ENCODE data around the gene SNCB.

SNCB gene

DNA sequence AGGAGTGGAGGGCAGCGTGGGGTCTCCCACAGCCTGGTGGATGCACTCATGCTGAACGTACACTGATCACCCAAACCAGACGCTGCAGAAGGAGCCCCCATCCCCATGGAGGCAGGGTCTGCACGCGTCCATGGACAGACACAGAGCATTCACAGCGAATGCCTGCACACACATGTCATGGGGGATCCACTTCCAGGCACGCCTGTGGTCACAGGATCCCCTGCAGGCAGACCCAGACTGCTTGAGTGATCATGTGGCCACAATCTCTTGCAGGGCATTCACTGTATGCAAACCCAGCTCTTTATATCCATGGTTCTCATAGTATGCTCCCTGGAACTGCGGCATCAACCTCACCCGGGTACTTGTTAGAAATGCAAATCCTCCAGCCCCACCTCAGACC is 5.4 kb downstream of the SNCB start:
- peaks cover 29% of the 10 kb centered on the region for H3K27me3 ChIP-seq (replicated peaks; ENCODE audit: control insufficient read depth, insufficient read depth, low read length, poor library complexity, severe bottlenecking)
- H3K4me1 ChIP-seq (ENCODE audit: control insufficient read depth, insufficient read depth, low read length, poor library complexity, severe bottlenecking) = peaks cover 15% of the 10 kb centered on the region
- no peak overlapping the region for H3K27ac ChIP-seq (ENCODE audit: insufficient read depth, low read length, poor library complexity, severe bottlenecking)
- H3K9me3 ChIP-seq (ENCODE audit: control insufficient read depth, low read length) = no peaks in the 10 kb centered on the region
- H3K4me3 ChIP-seq (ENCODE audit: insufficient read depth, low read depth, low read length, poor library complexity, severe bottlenecking) = no peak overlapping the region
- no peak for DNase-seq
- H3K36me3 ChIP-seq (ENCODE audit: control insufficient read depth, insufficient read depth, low read length) = no peaks in the 10 kb centered on the region

DNA sequence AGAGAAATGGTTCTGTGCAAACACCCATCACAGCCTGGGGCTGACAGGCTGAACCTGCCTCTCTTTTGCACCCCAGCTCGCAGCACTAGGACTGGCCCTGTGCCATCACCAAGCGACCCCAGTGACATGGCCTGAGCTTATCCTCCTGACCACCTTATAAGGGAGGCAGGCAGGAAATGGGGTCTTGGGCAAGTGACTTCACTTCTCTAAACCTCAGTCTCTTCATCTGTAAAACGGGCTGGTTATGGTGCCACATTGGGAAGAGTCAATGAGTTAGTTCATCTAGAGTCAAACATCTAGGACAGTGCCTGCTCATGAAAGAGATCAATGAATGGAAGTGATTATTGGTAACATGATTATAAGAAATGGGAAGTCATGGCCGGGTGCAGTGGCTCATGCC is 6.2 kb downstream of the SNCB start:
- peaks cover 29% of the 10 kb centered on the region for H3K27me3 ChIP-seq (replicated peaks; ENCODE audit: control insufficient read depth, insufficient read depth, low read length, poor library complexity, severe bottlenecking)
- H3K4me3 ChIP-seq (ENCODE audit: insufficient read depth, low read depth, low read length, poor library complexity, severe bottlenecking) = no peak overlapping the region

DNA sequence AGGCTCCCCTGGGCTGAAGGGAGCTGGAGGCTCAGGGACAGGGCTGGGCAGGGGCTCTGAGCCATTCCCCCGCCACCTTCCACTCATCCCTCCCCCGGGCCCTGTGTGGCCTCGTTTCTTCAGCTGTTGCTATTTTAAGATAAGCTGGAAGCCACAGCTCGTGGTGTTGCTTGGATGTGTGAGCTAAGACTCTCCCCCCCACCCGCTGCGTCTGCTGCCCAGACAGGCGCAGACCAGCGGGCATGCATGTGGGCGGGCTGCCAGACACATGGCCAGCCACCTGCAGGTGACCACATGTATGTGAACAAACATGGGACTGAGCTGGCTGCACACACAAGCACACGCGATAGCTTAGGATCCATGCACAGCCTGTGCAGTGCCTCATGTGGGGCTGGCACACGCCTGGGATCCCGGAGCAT is 8.7 kb downstream of the SNCB start:
- H3K27me3 ChIP-seq (replicated peaks; ENCODE audit: control insufficient read depth, insufficient read depth, low read length, poor library complexity, severe bottlenecking) = peaks cover 37% of the 10 kb centered on the region

More for the DNA sequence above, 6.2 kb downstream of the SNCB start:
- Histone ChIP-seq H3K36me3 (ENCODE audit: control insufficient read depth, insufficient read depth, low read length) (no peaks in the 10 kb centered on the region), H3K9me3 (ENCODE audit: control insufficient read depth, low read length) (no peaks in the 10 kb centered on the region), H3K4me1 (ENCODE audit: control insufficient read depth, insufficient read depth, low read length, poor library complexity, severe bottlenecking) (peaks cover 16% of the 10 kb centered on the region), H3K27ac (ENCODE audit: insufficient read depth, low read length, poor library complexity, severe bottlenecking) (no peak overlapping the region)
- DNase-seq = no peak

DNA sequence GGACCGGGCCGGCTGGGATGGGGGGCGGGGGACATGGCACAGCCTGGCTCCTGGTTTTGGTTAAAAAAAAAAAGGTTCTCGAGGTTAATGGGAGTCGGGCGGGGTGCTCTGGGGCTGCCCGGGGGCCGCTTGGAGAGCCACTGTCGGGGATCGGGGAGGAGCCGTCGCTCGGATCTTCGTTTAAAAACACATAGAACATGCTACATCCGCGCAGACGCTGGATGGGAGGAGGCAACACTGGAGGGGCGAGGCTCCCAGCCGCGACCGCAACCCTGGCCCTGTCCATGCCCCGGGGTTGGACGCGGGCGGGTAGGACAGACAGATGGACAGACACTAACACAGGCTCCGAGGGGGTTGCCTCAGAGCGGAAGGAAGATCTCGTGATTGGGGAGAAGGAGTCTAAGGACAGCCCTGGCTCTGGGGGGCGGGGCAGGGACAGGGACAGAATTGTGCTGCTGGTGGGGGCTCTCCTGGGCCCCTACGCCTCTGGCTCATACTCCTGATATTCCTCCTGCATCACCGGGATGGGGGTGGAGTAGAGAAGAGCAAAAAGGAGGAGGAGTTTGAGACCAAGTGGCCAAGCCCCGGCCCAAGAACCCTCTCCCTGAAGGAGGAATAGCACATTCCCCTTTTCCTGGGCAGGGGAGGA is 9.9 kb downstream of the SNCB start:
- Histone ChIP-seq H3K4me3 (ENCODE audit: insufficient read depth, low read depth, low read length, poor library complexity, severe bottlenecking) (no peak overlapping the region), H3K27ac (ENCODE audit: insufficient read depth, low read length, poor library complexity, severe bottlenecking) (no peak overlapping the region), H3K27me3 (replicated peaks; ENCODE audit: control insufficient read depth, insufficient read depth, low read length, poor library complexity, severe bottlenecking) (peaks cover 40% of the 10 kb centered on the region), H3K4me1 (ENCODE audit: control insufficient read depth, insufficient read depth, low read length, poor library complexity, severe bottlenecking) (peaks cover 21% of the 10 kb centered on the region), H3K9me3 (ENCODE audit: control insufficient read depth, low read length) (no peaks in the 10 kb centered on the region), H3K36me3 (ENCODE audit: control insufficient read depth, insufficient read depth, low read length) (no peaks in the 10 kb centered on the region)
- DNase-seq = no peak

More for the DNA sequence above, 8.7 kb downstream of the SNCB start:
- no peaks in the 10 kb centered on the region for H3K36me3 ChIP-seq (ENCODE audit: control insufficient read depth, insufficient read depth, low read length)
- no peaks in the 10 kb centered on the region for H3K9me3 ChIP-seq (ENCODE audit: control insufficient read depth, low read length)
- H3K4me3 ChIP-seq (ENCODE audit: insufficient read depth, low read depth, low read length, poor library complexity, severe bottlenecking) = no peak overlapping the region
- DNase-seq = no peak
- H3K27ac ChIP-seq (ENCODE audit: insufficient read depth, low read length, poor library complexity, severe bottlenecking) = no peak overlapping the region
- peaks cover 21% of the 10 kb centered on the region for H3K4me1 ChIP-seq (ENCODE audit: control insufficient read depth, insufficient read depth, low read length, poor library complexity, severe bottlenecking)

DNA sequence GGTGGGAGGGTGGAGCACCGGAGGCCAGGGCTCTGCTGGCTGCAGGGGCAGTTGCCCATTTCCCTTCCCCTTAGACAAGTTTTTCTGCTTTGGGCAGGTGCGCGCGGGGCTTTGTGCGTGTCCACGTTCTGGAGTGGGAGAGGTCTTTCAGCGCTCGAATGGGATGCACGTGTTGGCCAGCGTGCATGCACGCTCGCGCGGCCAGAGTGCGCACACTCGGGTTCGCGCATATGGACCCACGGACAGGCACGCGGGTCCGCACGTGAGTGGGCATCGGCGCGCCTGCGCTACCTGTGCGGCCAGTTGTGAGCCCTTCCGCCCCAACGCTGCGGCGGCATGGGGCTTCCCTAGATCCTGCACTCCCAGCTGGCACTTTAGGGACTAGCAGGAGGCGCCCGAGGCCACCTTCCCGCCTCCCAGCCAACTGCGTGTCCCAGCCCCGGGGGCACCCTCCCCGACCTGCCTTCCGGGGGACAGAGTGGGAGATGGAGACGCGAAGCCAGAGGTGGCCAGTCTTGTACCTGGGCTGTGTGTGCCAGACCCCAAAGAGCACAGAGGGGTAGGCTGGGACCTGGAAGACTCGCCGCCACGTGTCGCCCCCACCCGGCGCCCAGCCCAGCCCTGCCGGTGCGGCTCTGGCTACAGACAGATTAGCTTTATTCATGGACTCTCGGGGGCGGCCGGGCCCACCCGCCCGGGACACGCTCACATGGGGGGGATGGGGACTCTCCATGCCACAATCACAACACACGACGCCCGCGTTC is 10.6 kb downstream of the SNCB start:
- no peak for DNase-seq
- H3K27ac ChIP-seq (ENCODE audit: insufficient read depth, low read length, poor library complexity, severe bottlenecking) = no peak overlapping the region
- no peaks in the 10 kb centered on the region for H3K36me3 ChIP-seq (ENCODE audit: control insufficient read depth, insufficient read depth, low read length)
- H3K9me3 ChIP-seq (ENCODE audit: control insufficient read depth, low read length) = no peaks in the 10 kb centered on the region
- peaks cover 40% of the 10 kb centered on the region for H3K27me3 ChIP-seq (replicated peaks; ENCODE audit: control insufficient read depth, insufficient read depth, low read length, poor library complexity, severe bottlenecking)
- H3K4me1 ChIP-seq (ENCODE audit: control insufficient read depth, insufficient read depth, low read length, poor library complexity, severe bottlenecking) = peaks cover 21% of the 10 kb centered on the region
- H3K4me3 ChIP-seq (ENCODE audit: insufficient read depth, low read depth, low read length, poor library complexity, severe bottlenecking) = no peak overlapping the region

DNA sequence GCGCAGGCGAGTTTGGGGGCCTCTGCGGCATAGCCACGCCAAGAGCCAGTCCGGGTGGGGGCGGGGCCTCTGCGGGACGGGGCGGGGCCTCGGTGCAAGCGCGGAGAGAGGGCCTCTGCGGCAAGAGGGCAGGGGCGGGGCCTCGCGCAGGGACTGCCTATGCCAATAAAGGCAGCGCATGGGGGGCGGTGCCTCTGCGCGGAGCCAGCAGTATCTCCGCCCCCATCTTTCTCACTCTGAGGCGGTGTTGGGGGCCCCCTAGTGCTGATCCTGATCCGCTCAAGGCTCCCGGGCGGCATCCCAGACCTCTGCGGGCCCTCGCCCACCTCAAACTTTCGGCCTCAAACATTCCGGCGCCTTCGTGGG is 11.1 kb downstream of the SNCB start:
- peak; percentile 54 to 61 (median 55) for DNase-seq
- peaks cover 40% of the 10 kb centered on the region for H3K27me3 ChIP-seq (replicated peaks; ENCODE audit: control insufficient read depth, insufficient read depth, low read length, poor library complexity, severe bottlenecking)

DNA sequence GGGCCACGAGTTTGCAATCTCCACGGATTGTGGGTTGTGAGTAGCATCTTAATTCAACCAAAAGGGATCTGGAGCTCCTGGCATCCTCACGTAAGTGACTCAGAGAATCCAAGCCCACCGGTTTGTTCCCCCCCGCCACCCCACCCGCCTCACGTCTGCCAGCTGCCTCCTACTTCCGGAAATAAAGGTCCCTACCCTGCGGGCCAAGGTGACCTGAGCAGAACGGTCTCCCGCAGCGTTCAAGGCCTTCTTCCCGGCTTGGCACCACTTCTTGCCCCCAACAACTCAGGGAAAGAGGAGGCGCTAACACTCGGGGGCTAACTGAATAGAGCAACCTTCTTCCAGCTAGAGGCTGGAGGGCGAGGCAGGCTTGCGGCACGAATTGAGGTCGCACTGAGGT is 11.6 kb downstream of the SNCB start:
- H3K36me3 ChIP-seq (ENCODE audit: control insufficient read depth, insufficient read depth, low read length) = no peaks in the 10 kb centered on the region
- H3K27me3 ChIP-seq (replicated peaks; ENCODE audit: control insufficient read depth, insufficient read depth, low read length, poor library complexity, severe bottlenecking) = peaks cover 40% of the 10 kb centered on the region
- H3K27ac ChIP-seq (ENCODE audit: insufficient read depth, low read length, poor library complexity, severe bottlenecking) = no peak overlapping the region
- H3K4me3 ChIP-seq (ENCODE audit: insufficient read depth, low read depth, low read length, poor library complexity, severe bottlenecking) = peak overlapping the region; percentile 17
- DNase-seq = no peak
- H3K4me1 ChIP-seq (ENCODE audit: control insufficient read depth, insufficient read depth, low read length, poor library complexity, severe bottlenecking) = peaks cover 21% of the 10 kb centered on the region
- no peaks in the 10 kb centered on the region for H3K9me3 ChIP-seq (ENCODE audit: control insufficient read depth, low read length)

More for the DNA sequence above, 11.1 kb downstream of the SNCB start:
- no peak overlapping the region for H3K27ac ChIP-seq (ENCODE audit: insufficient read depth, low read length, poor library complexity, severe bottlenecking)
- peak overlapping the region; percentile 17 for H3K4me3 ChIP-seq (ENCODE audit: insufficient read depth, low read depth, low read length, poor library complexity, severe bottlenecking)
- H3K9me3 ChIP-seq (ENCODE audit: control insufficient read depth, low read length) = no peaks in the 10 kb centered on the region
- H3K4me1 ChIP-seq (ENCODE audit: control insufficient read depth, insufficient read depth, low read length, poor library complexity, severe bottlenecking) = peaks cover 21% of the 10 kb centered on the region
- H3K36me3 ChIP-seq (ENCODE audit: control insufficient read depth, insufficient read depth, low read length) = no peaks in the 10 kb centered on the region

DNA sequence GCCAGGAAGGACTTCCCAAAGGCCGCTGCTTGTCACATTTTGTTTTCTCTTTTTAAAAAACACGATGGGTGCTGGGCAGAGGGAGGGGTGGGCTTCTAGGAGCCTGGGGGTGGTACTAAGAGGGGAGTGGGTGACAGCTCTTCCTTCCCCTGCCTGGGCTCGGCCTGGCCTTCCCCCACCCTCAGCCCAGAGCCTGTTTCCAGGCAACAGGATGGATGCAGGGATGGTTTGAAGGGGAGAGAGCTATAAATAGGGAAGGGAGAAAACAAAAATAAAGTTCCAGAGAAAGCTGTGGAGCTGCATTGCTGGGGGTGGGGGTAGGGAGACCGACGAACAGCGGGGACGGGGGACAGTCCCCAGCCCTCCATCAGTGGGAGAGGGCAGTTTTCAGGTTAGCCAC is 13.8 kb downstream of the SNCB start:
- H3K9me3 ChIP-seq (ENCODE audit: control insufficient read depth, low read length) = no peaks in the 10 kb centered on the region
- H3K27ac ChIP-seq (ENCODE audit: insufficient read depth, low read length, poor library complexity, severe bottlenecking) = no peak overlapping the region
- peaks cover 21% of the 10 kb centered on the region for H3K4me1 ChIP-seq (ENCODE audit: control insufficient read depth, insufficient read depth, low read length, poor library complexity, severe bottlenecking)
- H3K27me3 ChIP-seq (replicated peaks; ENCODE audit: control insufficient read depth, insufficient read depth, low read length, poor library complexity, severe bottlenecking) = peaks cover 40% of the 10 kb centered on the region
- DNase-seq = no peak
- no peak overlapping the region for H3K4me3 ChIP-seq (ENCODE audit: insufficient read depth, low read depth, low read length, poor library complexity, severe bottlenecking)
- H3K36me3 ChIP-seq (ENCODE audit: control insufficient read depth, insufficient read depth, low read length) = no peaks in the 10 kb centered on the region

DNA sequence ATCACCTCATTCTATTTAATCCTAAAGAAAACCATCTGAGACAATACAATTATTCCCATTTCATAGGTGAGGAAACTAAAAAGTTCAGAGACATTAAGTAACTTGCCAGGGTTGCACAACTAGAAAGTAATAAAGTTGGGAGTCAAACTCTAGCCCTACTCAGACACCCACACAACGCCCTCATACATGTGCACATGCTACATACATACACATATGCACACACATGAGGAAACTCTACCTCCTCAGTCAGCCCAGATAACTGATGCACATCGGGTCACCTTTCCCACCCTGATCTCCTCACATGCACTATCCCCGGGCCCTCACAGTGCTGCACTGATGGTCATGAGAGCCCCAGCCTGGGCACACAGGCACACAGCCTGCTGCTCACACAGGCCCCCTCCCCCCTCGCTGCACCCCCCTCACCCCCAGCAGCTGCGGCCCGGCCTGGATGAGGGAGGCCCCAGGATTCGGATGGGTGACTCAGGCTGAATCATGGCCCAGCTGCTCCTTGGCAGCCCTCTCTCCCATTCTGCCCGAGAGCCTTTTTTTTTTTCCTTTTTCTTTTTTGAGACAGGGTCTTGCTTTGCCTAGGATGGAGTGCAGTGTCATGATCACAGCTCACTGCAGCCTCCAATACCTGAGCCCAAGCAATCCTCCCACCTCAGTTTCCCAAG is 15.4 kb downstream of the SNCB start:
- peaks cover 16% of the 10 kb centered on the region for H3K4me1 ChIP-seq (ENCODE audit: control insufficient read depth, insufficient read depth, low read length, poor library complexity, severe bottlenecking)
- H3K27ac ChIP-seq (ENCODE audit: insufficient read depth, low read length, poor library complexity, severe bottlenecking) = no peak overlapping the region
- peaks cover 29% of the 10 kb centered on the region for H3K27me3 ChIP-seq (replicated peaks; ENCODE audit: control insufficient read depth, insufficient read depth, low read length, poor library complexity, severe bottlenecking)
- H3K9me3 ChIP-seq (ENCODE audit: control insufficient read depth, low read length) = no peaks in the 10 kb centered on the region
- no peaks in the 10 kb centered on the region for H3K36me3 ChIP-seq (ENCODE audit: control insufficient read depth, insufficient read depth, low read length)
- DNase-seq = no peak
- H3K4me3 ChIP-seq (ENCODE audit: insufficient read depth, low read depth, low read length, poor library complexity, severe bottlenecking) = no peak overlapping the region

DNA sequence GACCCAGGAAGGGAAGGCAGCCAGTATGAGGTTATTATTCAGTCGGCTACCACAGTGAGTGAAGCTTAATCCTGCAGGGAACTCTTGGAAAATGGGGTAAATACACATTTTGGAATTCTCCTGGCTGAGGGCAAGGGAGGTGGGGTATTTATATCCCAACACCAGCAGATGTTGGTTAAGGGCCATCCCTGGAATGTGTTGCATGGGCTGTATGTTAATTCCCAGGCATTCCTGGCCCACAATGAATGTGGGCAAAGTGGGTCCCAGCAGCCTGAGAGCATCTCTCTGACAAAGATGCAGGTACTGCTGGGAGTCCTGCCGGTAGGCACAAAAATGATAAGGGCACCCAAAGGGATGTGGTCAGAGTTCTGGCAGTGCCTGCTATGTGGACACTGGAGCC is 17.5 kb downstream of the SNCB start:
- no peak overlapping the region for H3K4me3 ChIP-seq (ENCODE audit: insufficient read depth, low read depth, low read length, poor library complexity, severe bottlenecking)
- H3K9me3 ChIP-seq (ENCODE audit: control insufficient read depth, low read length) = no peaks in the 10 kb centered on the region
- peaks cover 9% of the 10 kb centered on the region for H3K27me3 ChIP-seq (replicated peaks; ENCODE audit: control insufficient read depth, insufficient read depth, low read length, poor library complexity, severe bottlenecking)

More for the DNA sequence above, 17.5 kb downstream of the SNCB start:
- Histone ChIP-seq H3K4me1 (ENCODE audit: control insufficient read depth, insufficient read depth, low read length, poor library complexity, severe bottlenecking) (peaks cover 3% of the 10 kb centered on the region), H3K36me3 (ENCODE audit: control insufficient read depth, insufficient read depth, low read length) (no peaks in the 10 kb centered on the region), H3K27ac (ENCODE audit: insufficient read depth, low read length, poor library complexity, severe bottlenecking) (no peak overlapping the region)
- no peak for DNase-seq
